ENCODE measurements around the gene PRKCA.
"Not testable (repeated sequence)": the region's sequence is repeated elsewhere in the genome, so short reads cannot be mapped to it uniquely, and the experiment has no call there.

PRKCA gene

GRCh38 chr17:66469890-66470289 is 167.5 kb downstream of the PRKCA start:
- peak; percentile 94 for FAIRE-seq

GRCh38 chr17:66472123-66472522 is 169.7 kb downstream of the PRKCA start:
- no peak for FAIRE-seq

- FAIRE-seq, result no peak
Measured at GRCh38 chr17:66474258-66474657, 171.8 kb downstream of the PRKCA start.

- FAIRE-seq, result no peak
Measured at GRCh38 chr17:66474806-66475497, 172.5 kb downstream of the PRKCA start.

- no peak for FAIRE-seq
Measured at GRCh38 chr17:66476014-66476413, 173.6 kb downstream of the PRKCA start.

GRCh38 chr17:66477615-66478283 is 175.3 kb downstream of the PRKCA start:
- FAIRE-seq, result no peak

GRCh38 chr17:66479230-66479889 is 176.9 kb downstream of the PRKCA start:
- FAIRE-seq, result not testable (repeated sequence)

- no peak for FAIRE-seq
Measured at GRCh38 chr17:66480243-66480642, 177.8 kb downstream of the PRKCA start.

- no peak for FAIRE-seq
Measured at GRCh38 chr17:66480802-66481201, 178.4 kb downstream of the PRKCA start.

GRCh38 chr17:66481271-66481670 is 178.9 kb downstream of the PRKCA start:
- no peak for FAIRE-seq

GRCh38 chr17:66483906-66484305 is 181.5 kb downstream of the PRKCA start:
- no peak for FAIRE-seq

GRCh38 chr17:66485309-66485947 is 183.0 kb downstream of the PRKCA start:
- FAIRE-seq, result no peak

GRCh38 chr17:66487121-66487520 is 184.7 kb downstream of the PRKCA start:
- FAIRE-seq, result no peak

- FAIRE-seq, result no peak
Measured at GRCh38 chr17:66487981-66488468, 185.6 kb downstream of the PRKCA start.

GRCh38 chr17:66488864-66489263 is 186.5 kb downstream of the PRKCA start:
- FAIRE-seq, result no peak

- FAIRE-seq, result not testable (repeated sequence)
Measured at GRCh38 chr17:66489576-66489975, 187.2 kb downstream of the PRKCA start.

- no peak for FAIRE-seq
Measured at GRCh38 chr17:66491213-66491612, 188.8 kb downstream of the PRKCA start.

GRCh38 chr17:66491665-66492064 is 189.3 kb downstream of the PRKCA start:
- no peak for FAIRE-seq

- FAIRE-seq, result no peak
Measured at GRCh38 chr17:66492080-66492479, 189.7 kb downstream of the PRKCA start.

- FAIRE-seq, result no peak
Measured at GRCh38 chr17:66492561-66493005, 190.2 kb downstream of the PRKCA start.

GRCh38 chr17:66493283-66494019 is 191.0 kb downstream of the PRKCA start:
- FAIRE-seq, result no peak

GRCh38 chr17:66494023-66494803 is 191.8 kb downstream of the PRKCA start:
- no peak for FAIRE-seq

Measured in G401.6 (cell line).